ENCODE results near the gene NUP214. TPM values are rescaled to one million over a fixed set of nuclear protein-coding genes. Genes with fewer than 3 reads are reported as not detected.
A peak's percentile ranks its signal among the peaks of the same experiment; 100 is the strongest.

NUP214 gene
- total RNA-seq, 4 donors from 2014 or later = 17.4 to 45.4 (median 31.1) TPM

GRCh38 chr9:131117121-131117761, 8.1 kb upstream of the NUP214 start:
- intact Hi-C loops (cut with DNase I) = no loop called here
- H3K27ac ChIP-seq = peak overlapping the region in 2 of 4 donors; percentile 50 to 70
- H3K27me3 ChIP-seq = no peaks in the 10 kb centered on the region
- WGBS, 2 donors = 38 to 54% methylated on average over 6 to 7 of the region's 13 CpGs
- H3K4me1 ChIP-seq = peaks cover 0 to 9% (median 0%) of the 10 kb centered on the region in 3 donors
- no peak overlapping the region for H3K4me3 ChIP-seq
- H3K36me3 ChIP-seq = peaks cover 0 to 21% (median 0%) of the 10 kb centered on the region in 3 donors
- no peak for DNase-seq
- H3K9me3 ChIP-seq = no peaks in the 10 kb centered on the region
- TF ChIP-seq POLR2A (IDR thresholded peaks at IDR 0.05) = no peak
- TF ChIP-seq, protein P1, sequence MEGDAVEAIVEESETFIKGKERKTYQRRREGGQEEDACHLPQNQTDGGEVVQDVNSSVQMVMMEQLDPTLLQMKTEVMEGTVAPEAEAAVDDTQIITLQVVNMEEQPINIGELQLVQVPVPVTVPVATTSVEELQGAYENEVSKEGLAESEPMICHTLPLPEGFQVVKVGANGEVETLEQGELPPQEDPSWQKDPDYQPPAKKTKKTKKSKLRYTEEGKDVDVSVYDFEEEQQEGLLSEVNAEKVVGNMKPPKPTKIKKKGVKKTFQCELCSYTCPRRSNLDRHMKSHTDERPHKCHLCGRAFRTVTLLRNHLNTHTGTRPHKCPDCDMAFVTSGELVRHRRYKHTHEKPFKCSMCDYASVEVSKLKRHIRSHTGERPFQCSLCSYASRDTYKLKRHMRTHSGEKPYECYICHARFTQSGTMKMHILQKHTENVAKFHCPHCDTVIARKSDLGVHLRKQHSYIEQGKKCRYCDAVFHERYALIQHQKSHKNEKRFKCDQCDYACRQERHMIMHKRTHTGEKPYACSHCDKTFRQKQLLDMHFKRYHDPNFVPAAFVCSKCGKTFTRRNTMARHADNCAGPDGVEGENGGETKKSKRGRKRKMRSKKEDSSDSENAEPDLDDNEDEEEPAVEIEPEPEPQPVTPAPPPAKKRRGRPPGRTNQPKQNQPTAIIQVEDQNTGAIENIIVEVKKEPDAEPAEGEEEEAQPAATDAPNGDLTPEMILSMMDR (IDR thresholded peaks at IDR 0.05) = no peak

DNA sequence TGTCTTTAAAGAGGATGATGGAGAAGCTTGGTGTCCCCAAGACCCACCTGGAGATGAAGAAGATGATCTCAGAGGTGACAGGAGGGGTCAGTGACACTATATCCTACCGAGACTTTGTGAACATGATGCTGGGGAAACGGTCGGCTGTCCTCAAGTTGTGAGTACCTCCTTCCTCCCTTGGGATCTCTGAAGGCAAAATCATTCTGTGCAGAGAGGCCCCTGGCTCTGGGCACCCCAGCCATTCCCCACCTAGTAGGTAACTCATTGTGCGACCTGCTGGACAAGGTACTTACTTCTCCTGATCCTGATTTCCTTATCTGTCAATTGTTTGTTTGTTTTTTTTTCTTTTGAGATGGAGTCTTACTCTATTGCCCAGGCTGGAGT, 7.6 kb upstream of the NUP214 start:
- TF ChIP-seq, protein P1 (IDR thresholded peaks at IDR 0.05) = no peak
- TF ChIP-seq POLR2A (IDR thresholded peaks at IDR 0.05) = no peak
- WGBS, 2 donors = 75 to 87% methylated on average over 2 to 4 of the region's 4 CpGs

DNA sequence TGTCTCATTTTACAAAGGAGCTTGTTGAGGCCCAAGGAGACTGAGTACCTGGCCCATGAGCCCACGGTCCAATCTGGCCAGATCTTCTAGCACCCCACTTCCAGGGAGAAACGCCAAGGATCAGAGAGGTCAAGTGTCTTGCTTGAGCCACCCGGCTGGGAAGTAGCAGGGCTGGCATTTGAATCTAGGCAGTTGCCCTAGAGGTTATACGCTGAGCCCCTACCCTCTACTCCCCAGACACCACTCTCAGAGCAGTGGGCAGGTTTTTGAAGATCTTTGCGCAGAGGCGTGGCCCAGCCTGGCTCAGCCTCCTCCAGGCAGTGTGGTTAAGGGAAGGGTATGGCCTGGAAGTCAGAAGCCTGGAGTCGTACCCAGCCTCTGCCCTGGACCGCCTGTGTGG, 5.8 kb upstream of the NUP214 start:
- no peak for TF ChIP-seq POLR2A (IDR thresholded peaks at IDR 0.05)

More for the DNA sequence above, 7.6 kb upstream of the NUP214 start:
- peaks cover 0 to 21% (median 0%) of the 10 kb centered on the region in 3 donors for H3K36me3 ChIP-seq
- intact Hi-C loops (cut with DNase I) = no loop called here
- no peak overlapping the region for H3K4me3 ChIP-seq
- H3K27ac ChIP-seq = peak overlapping the region in 2 of 4 donors; percentile 50 to 70
- peaks cover 0 to 4% (median 0%) of the 10 kb centered on the region in 3 donors for H3K4me1 ChIP-seq
- no peaks in the 10 kb centered on the region for H3K27me3 ChIP-seq
- no peaks in the 10 kb centered on the region for H3K9me3 ChIP-seq
- DNase-seq = no peak

GRCh38 chr9:131120620-131121228, 4.7 kb upstream of the NUP214 start:
- TF ChIP-seq, protein P1 (IDR thresholded peaks at IDR 0.05) = no peak
- TF ChIP-seq POLR2A (IDR thresholded peaks at IDR 0.05) = no peak
- H3K27ac ChIP-seq = no peak overlapping the region
- H3K36me3 ChIP-seq = peaks cover 0 to 21% (median 0%) of the 10 kb centered on the region in 3 donors
- intact Hi-C loops (cut with DNase I) = no loop called here
- H3K4me3 ChIP-seq = no peak overlapping the region
- H3K4me1 ChIP-seq = peaks cover 5 to 13% (median 7%) of the 10 kb centered on the region in 3 donors
- 97 to 100% methylated on average over 1 to 3 of the region's 7 CpGs for WGBS, 2 donors
- no peaks in the 10 kb centered on the region for H3K27me3 ChIP-seq
- H3K9me3 ChIP-seq = no peaks in the 10 kb centered on the region
- no peak for DNase-seq

More for the DNA sequence above, 5.8 kb upstream of the NUP214 start:
- WGBS, 2 donors = 69 to 74% methylated on average over 6 to 8 of the region's 8 CpGs
- Histone ChIP-seq H3K27ac (no peak overlapping the region), H3K27me3 (no peaks in the 10 kb centered on the region), H3K4me3 (no peak overlapping the region), H3K9me3 (no peaks in the 10 kb centered on the region), H3K36me3 (peaks cover 0 to 21% (median 0%) of the 10 kb centered on the region in 3 donors), H3K4me1 (peaks cover 2 to 7% (median 3%) of the 10 kb centered on the region in 3 donors)
- intact Hi-C loops (cut with DNase I) = no loop called here
- no peak for DNase-seq

DNA sequence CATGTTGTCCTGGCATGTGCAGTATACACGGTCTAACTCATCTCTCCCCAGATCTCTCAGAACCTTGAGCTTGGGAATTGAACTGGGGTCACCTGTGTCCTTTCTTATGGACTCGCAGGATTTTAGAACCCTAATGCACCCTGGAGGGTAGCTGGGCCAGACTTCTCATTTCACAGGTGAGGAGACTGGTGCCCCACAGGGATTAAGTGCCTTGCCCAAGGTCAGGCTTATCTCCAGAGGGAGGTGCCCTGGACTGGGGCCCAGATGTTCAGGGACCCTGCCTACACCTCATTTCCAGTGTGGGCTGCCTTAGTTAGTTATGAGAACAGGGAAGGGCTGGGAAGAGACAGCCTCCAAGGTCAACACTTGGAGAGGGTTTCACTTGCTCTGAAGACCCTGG, 4.0 kb upstream of the NUP214 start:
- intact Hi-C loops (cut with DNase I) = no loop called here
- TF ChIP-seq POLR2A (IDR thresholded peaks at IDR 0.05) = no peak
- TF ChIP-seq, protein P1 (IDR thresholded peaks at IDR 0.05) = no peak
- 88% methylated on average over 2 of the region's 2 CpGs; no CpG with 5 or more reads in 1 of the 2 donors for WGBS, 2 donors

More for the DNA sequence above, 4.0 kb upstream of the NUP214 start:
- no peaks in the 10 kb centered on the region for H3K27me3 ChIP-seq
- no peak overlapping the region for H3K27ac ChIP-seq
- no peak for DNase-seq
- H3K4me1 ChIP-seq = peaks cover 8 to 19% (median 11%) of the 10 kb centered on the region in 3 donors
- no peak overlapping the region for H3K4me3 ChIP-seq
- H3K9me3 ChIP-seq = no peaks in the 10 kb centered on the region
- H3K36me3 ChIP-seq = peaks cover 0 to 21% (median 0%) of the 10 kb centered on the region in 3 donors
